Inflammatory macrophage (primary cell): ENCODE results near the gene CSTPP1.
"Not testable (repeated sequence)": the region's sequence is repeated elsewhere in the genome, so short reads cannot be mapped to it uniquely, and the experiment has no call there.

Experiments
- DNase-seq, 2 donors: peaks; one replicate each; pipeline ENCODE4 v3.0.0-alpha.2; 2020 to 2022

The CSTPP1 gene

GRCh38 chr11:46961041-46961440 lies 24.5 kb downstream of the CSTPP1 start:
- DNase-seq, result no peak

DNA sequence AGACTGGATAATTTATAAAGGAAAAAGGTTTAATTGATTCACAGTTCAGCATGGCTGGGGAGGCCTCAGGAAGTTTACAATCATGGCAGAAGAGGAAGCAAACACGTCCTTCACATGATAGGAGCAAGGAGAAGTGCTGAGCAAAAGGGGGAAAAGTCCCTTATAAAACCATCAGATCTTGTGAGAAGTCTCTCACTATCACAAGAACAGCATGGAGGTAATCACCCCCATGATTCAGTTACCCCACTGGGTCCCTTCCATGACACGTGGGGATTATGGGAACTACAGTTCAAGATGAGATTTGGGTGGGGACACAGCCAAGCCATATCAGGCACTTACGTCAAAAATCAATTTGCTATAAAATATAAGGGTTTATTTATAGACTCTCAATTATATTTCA lies 25.3 kb downstream of the CSTPP1 start:
- peak; percentile 23 to 47 for DNase-seq

GRCh38 chr11:46963844-46964243 lies 27.3 kb downstream of the CSTPP1 start:
- DNase-seq, result no peak

DNA sequence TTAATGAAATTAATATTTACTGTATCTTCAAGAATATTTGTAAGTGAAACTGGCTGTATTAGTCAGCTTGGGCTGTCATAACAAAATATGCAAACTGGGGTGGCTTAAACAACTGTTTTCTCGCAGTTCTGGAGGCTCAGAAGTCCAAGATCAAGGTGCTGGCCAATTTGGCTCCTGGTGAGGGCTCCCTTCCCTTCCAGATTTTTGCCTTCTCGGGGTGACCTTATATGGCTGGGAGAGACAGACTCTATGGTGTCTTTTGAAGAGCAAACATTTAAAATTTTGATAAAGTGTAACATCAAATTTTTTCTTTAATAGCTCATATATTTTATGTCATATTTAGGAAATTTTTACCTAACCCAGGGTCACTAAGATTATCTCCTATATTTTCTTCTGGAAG lies 30.2 kb downstream of the CSTPP1 start:
- no peak for DNase-seq

DNA sequence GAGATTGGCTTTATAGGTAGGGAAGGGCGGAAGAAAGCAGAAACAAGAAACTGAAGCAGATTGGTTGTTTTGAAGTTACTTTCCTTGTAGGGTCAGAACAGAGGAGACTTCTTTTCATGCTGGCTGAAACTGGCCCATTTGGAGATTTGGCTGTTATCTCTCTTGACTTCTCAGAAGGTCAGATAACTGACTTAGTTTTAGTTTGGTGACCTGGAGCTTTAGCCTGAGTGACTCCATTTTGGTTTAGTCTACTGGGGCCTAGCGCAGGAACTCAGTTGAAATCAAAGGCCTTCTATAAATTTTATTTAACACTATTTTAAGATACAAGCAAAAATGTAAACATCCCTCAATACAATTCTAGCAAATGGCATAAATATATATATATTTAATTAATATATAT lies 31.4 kb downstream of the CSTPP1 start:
- no peak for DNase-seq

- DNase-seq, result no peak
These were observed 32.8 kb downstream of the CSTPP1 start for GRCh38 chr11:46969379-46969778.

DNA sequence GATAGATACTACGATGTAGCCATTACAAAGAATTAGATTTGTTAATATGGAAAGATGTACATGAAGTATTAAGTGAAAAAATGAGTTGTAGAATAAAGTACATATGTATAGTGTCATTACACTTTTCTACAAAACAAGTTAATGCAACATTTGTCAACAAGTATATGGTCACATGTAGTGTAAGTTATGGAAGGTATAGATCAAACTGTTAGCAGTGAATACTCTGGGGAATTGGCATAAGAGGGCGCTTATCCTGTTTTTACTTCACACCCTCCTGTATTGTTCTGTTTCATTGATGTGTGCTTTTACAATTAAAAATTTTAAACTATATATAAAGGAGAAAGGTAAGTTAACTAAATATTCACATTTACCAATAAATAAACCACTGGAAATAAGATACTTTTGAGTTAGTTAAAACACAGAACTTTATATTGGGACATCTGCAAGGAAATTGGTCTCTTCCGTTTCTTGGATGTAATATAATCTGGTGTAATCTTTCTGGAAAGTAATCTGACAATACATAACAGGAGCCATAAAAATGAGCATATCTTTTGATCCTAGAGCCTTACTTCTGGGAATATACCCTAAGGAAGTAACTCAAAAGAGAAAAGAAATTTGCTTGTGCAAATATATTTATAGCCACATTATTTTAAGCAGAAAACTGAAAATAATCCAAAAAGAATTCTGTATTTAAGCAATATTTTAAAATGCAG lies 34.5 kb downstream of the CSTPP1 start:
- no peak for DNase-seq

DNA sequence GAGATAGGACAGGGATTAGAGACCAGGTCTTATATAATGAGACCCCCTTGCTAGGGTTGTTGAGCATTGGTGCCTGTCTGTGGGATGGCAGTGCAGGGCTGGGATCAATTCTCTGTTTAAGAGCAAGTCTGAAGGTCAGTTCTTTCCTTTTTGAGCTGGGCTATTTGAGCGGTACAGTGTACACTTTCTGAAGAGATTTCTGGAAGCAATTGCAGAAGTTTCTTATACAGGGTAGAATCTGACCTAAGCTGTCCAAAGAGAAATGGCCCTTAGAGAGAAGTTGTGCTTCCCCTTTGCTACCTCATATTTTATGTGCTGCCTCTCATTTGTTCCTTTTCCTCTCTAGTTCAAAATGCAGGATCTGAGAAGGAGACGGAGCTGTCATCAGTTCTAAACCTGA lies 35.8 kb downstream of the CSTPP1 start:
- peak; percentile 68 to 78 for DNase-seq

DNA sequence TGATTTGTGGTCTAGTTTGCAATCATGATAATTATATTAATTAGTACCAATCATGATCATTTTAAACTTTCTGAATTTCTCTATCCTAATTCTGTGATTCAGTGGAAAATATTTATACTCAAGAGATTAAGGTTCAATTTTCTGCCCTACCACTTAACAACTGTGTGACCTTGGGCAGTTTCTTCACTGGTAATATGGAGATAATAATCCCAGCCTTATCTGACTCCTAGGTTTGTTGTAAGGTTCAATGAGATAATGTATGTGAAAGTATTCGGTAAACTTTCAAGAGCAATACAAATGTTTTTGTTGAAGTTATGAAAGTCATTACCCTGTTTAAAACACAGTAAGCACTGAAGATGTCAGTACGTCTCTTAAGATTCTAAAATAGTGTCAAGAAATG lies 36.3 kb downstream of the CSTPP1 start:
- no peak for DNase-seq

DNA sequence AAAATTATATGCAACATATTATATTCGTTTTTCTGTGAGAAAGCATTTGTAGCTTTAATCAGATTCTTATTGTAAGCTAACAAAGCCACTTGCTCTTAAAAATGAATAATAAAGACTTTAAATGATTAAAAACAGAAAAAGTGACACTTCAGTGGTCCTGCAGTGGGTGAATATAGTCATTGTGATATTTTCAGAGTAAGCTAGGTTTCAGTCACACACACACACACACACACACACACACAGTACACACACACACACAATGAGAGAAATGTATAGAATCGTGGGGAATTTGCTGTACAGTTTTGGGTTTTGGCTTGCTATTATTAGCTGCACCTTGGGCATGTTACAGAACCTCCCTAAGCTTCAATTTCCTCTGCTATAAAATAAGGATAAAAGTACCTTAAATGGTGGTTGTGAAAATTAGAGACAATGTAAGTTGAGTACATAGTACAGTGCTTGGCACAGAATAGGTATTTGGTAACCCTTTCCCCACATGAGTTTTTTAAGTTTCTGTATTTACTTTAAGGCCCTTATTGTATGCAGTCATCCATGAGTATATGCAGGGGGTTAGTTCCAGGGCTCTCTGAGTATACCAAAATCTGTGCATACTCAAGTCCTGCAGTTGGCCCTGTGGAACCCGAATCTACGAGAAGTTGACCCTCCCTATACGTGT lies 39.8 kb downstream of the CSTPP1 start:
- DNase-seq, result no peak

GRCh38 chr11:46977038-46977813 lies 40.7 kb downstream of the CSTPP1 start:
- no peak for DNase-seq

- DNase-seq, result no peak
These were observed 41.5 kb downstream of the CSTPP1 start for GRCh38 chr11:46978005-46978491.

DNA sequence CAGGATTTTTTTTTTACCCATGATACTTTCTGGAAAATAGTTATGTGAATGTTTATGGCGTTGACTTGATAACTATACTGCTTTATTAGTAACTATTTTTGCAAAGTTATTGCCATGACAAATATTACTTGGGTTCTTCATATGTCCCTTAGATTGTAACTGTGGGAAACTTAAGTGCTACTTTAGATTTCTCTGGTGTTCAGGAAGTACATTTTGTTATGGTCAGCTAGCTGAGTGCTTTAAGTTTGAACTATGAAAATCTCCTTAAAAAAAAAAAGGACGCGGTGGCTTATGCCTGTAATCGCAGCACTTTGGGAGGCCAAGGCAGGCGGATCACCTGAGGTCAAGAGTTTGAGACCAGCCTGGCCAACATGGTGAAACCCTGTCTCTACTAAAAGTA lies 42.8 kb downstream of the CSTPP1 start:
- DNase-seq, result no peak

DNA sequence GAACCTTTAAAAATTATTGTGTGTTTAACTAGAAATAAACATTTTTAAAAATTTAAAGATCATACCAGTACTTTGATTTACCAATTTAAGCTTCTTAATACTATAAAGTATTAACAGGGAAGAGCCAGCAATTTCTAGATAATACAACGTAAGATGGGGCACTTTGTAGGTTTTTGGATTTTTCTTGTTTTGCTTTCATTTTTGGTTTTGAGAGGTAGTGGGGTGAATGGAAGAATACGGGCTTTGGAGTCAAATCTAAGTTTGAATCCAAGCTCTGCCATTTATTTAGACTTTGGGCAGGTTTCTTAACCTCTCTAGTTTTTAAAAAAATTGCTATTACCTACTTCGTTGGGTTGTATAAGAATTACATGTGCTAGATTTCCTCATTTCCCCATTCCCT lies 44.9 kb downstream of the CSTPP1 start:
- DNase-seq, result no peak

DNA sequence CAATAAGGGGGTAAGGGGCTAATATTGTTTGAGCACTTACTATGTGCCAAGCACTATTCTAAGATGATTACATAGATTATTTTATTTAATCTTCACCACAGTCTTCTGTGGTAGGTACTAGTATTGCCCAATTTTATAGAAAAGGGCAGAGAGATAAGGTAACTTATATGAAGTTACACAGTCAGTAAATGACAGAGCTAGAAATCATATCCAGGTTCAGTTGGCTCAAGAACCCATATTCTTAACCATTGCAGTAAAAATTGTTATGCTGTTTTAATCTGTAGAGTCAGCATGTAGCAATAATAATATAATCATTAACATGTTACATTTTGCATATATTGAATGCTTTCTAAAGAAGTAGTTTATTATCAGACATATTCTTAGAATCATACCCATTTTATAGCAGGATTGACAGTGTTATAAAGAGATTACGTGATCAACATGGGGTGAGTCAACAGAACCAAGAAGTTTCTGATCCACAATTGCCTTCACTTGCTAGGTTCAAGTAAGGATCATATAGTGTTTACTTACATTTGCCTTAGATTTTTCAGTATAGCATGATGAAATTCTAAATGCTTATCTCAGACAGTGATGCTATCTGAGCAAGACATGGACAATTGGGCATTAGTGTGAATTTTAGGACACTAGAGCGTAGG lies 46.4 kb downstream of the CSTPP1 start:
- no peak for DNase-seq

GRCh38 chr11:46983598-46983997 lies 47.0 kb downstream of the CSTPP1 start:
- no peak for DNase-seq

DNA sequence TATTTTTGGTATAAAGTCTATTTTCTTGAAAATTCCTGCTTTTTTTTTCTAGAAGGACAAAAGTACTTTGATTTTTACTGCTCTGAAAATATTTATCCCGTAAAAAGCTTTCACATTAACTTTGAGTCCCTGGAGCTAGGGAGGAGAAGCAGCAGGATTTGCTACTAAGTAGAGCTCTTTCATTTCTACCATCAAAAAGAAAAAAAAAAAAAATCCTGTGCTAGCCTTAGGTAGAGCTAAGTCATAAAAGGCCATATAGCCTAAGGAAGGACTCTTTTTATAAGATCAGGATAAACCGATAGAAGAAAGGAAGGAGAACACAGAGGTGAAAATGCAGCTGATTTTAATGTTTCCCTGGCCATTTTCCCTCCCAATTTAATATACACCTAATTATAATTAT lies 48.0 kb downstream of the CSTPP1 start:
- no peak for DNase-seq

- DNase-seq, result no peak
These were observed 48.4 kb downstream of the CSTPP1 start for GRCh38 chr11:46984987-46985386.

DNA sequence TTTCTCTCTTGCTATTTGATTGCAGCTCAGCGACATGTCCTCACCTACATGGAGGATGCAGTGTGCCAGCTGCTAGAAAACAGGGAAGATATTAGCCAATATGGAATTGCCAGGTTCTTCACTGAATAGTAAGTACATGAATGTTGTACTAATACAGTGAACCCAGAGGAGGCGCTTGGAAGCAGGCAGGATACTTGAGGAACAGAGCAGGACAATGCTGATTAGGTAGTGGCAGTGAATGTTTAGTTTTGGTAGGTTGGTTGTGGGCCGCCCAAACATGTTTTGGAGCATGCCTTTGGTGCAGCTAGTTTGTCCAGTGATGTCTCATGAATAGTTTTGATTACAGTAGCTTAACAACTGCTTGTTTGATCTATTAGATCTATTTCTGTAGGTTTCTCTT lies 50.6 kb downstream of the CSTPP1 start:
- DNase-seq, result no peak

GRCh38 chr11:46989810-46990487 lies 53.4 kb downstream of the CSTPP1 start:
- DNase-seq, result not testable (repeated sequence)

- no peak for DNase-seq
These were observed 54.8 kb downstream of the CSTPP1 start for GRCh38 chr11:46991391-46991790.

DNA sequence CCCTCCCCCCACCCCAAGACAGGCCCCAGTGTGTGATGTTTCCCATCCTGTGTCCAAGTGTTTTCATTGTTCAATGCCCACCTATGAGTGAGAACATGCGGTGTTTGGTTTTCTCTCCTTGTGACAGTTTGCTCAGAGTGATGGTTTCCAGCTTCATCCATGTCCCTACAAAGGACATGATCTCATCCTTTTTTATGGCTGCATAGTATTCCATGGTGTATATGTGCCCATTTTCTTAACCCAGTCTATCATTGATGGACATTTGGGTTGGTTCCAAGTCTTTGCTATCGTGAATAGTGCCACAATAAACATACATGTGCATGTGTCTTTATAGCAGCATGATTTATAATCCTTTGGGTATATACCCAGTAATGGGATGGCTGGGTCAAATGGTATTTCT lies 55.8 kb downstream of the CSTPP1 start:
- not testable (repeated sequence) for DNase-seq
